Measurements from ENCODE around the gene ACTR2. TPM values are rescaled to one million over a fixed set of nuclear protein-coding genes. Genes with fewer than 3 reads are reported as not detected.

ACTR2 gene
- total RNA-seq, 1 donor from 2014 or later: 124 TPM

- H3K4me2 ChIP-seq: no peak overlapping the region
- no peak for TF ChIP-seq CTCF (IDR thresholded peaks at IDR 0.05)
- TF ChIP-seq EZH2phosphoT487 (IDR thresholded peaks at IDR 0.05): no peak
- no peak for TF ChIP-seq EZH2 (IDR thresholded peaks at IDR 0.05)
- no peaks in the 10 kb centered on the region for H4K20me1 ChIP-seq (ENCODE audit: low read depth)
- no peaks in the 10 kb centered on the region for H3K36me3 ChIP-seq
- peaks cover 9% of the 10 kb centered on the region for H3F3A ChIP-seq (ENCODE audit: low read depth)
- no peaks in the 10 kb centered on the region for H3K27me3 Mint-ChIP-seq (ENCODE audit: insufficient read depth, low read depth)
- H3K79me2 ChIP-seq (ENCODE audit: low read depth): no peaks in the 10 kb centered on the region
- no peak overlapping the region for H3K27ac ChIP-seq
- H3K4me3 Mint-ChIP-seq: no peak overlapping the region
- no peak overlapping the region for H3K4me3 ChIP-seq
- peaks cover 14% of the 10 kb centered on the region for H3K4me1 ChIP-seq
- H3K9ac ChIP-seq: no peak overlapping the region
- H3K27ac Mint-ChIP-seq: no peak overlapping the region
- DNase-seq (ENCODE audit: low spot score): no peak
- peaks cover 8% of the 10 kb centered on the region for H3K27me3 ChIP-seq
- peaks cover 2% of the 10 kb centered on the region for H3K9me3 Mint-ChIP-seq
- no peak overlapping the region for H2AFZ ChIP-seq (replicated peaks)
- no peaks in the 10 kb centered on the region for H3K9me3 ChIP-seq (ENCODE audit: low read depth)
- H3K4me1 Mint-ChIP-seq: peaks cover 9% of the 10 kb centered on the region
- no peaks in the 10 kb centered on the region for H3K36me3 Mint-ChIP-seq
These were observed 28.9 kb upstream of the ACTR2 start for GRCh38 chr2:65198737-65199136.

GRCh38 chr2:65199166-65199565 lies 28.5 kb upstream of the ACTR2 start:
- H3K36me3 ChIP-seq: no peaks in the 10 kb centered on the region
- H3K9me3 ChIP-seq (ENCODE audit: low read depth): no peaks in the 10 kb centered on the region
- no peak overlapping the region for H3K4me3 ChIP-seq
- H4K20me1 ChIP-seq (ENCODE audit: low read depth): no peaks in the 10 kb centered on the region
- no peak for TF ChIP-seq EZH2phosphoT487 (IDR thresholded peaks at IDR 0.05)
- no peak for TF ChIP-seq CTCF (IDR thresholded peaks at IDR 0.05)
- no peak for TF ChIP-seq EZH2 (IDR thresholded peaks at IDR 0.05)
- Mint-ChIP-seq H3K27me3 (ENCODE audit: insufficient read depth, low read depth) (no peaks in the 10 kb centered on the region), H3K9me3 (peaks cover 5% of the 10 kb centered on the region), H3K4me3 (no peak overlapping the region), H3K4me1 (peaks cover 9% of the 10 kb centered on the region), H3K27ac (no peak overlapping the region), H3K36me3 (peaks cover 2% of the 10 kb centered on the region)
- no peaks in the 10 kb centered on the region for H3K79me2 ChIP-seq (ENCODE audit: low read depth)
- no peak overlapping the region for H3K9ac ChIP-seq
- DNase-seq (ENCODE audit: low spot score): no peak
- no peak overlapping the region for H3K27ac ChIP-seq
- H3K4me2 ChIP-seq: no peak overlapping the region
- H3K4me1 ChIP-seq: peaks cover 14% of the 10 kb centered on the region
- H3K27me3 ChIP-seq: peaks cover 8% of the 10 kb centered on the region
- no peak overlapping the region for H2AFZ ChIP-seq (replicated peaks)
- peaks cover 9% of the 10 kb centered on the region for H3F3A ChIP-seq (ENCODE audit: low read depth)

- Histone ChIP-seq H3K4me1 (peaks cover 11% of the 10 kb centered on the region), H3K27me3 (peaks cover 8% of the 10 kb centered on the region), H2AFZ (replicated peaks) (no peak overlapping the region), H4K20me1 (ENCODE audit: low read depth) (no peaks in the 10 kb centered on the region), H3K79me2 (ENCODE audit: low read depth) (no peaks in the 10 kb centered on the region), H3F3A (ENCODE audit: low read depth) (peaks cover 9% of the 10 kb centered on the region), H3K9ac (no peak overlapping the region), H3K36me3 (no peaks in the 10 kb centered on the region), H3K27ac (no peak overlapping the region), H3K9me3 (ENCODE audit: low read depth) (no peaks in the 10 kb centered on the region), H3K4me2 (no peak overlapping the region), H3K4me3 (no peak overlapping the region)
- TF ChIP-seq CTCF (IDR thresholded peaks at IDR 0.05) (no peak), EZH2phosphoT487 (IDR thresholded peaks at IDR 0.05) (no peak), EZH2 (IDR thresholded peaks at IDR 0.05) (no peak)
- Mint-ChIP-seq H3K27me3 (ENCODE audit: insufficient read depth, low read depth) (no peaks in the 10 kb centered on the region), H3K9me3 (peaks cover 6% of the 10 kb centered on the region), H3K4me1 (peaks cover 8% of the 10 kb centered on the region), H3K27ac (no peak overlapping the region), H3K4me3 (no peak overlapping the region), H3K36me3 (peaks cover 4% of the 10 kb centered on the region)
- DNase-seq (ENCODE audit: low spot score): no peak
These were observed 27.7 kb upstream of the ACTR2 start for GRCh38 chr2:65199891-65200290.

Data from neural progenitor cell (in vitro differentiated cells).